DMS53 treated with DMSO at 0.1 percent for 48 hours (cell line): ENCODE measurements around the gene CKMT1B.
"Not testable (repeated sequence)": the region's sequence is repeated elsewhere in the genome, so short reads cannot be mapped to it uniquely, and the experiment has no call there.

Experiments
- DNase-seq: peaks from one replicate; lab custom pipeline; 2025; ENCODE audit not compliant: unreplicated experiment; lab: John Stamatoyannopoulos, UW

Gene CKMT1B

DNA sequence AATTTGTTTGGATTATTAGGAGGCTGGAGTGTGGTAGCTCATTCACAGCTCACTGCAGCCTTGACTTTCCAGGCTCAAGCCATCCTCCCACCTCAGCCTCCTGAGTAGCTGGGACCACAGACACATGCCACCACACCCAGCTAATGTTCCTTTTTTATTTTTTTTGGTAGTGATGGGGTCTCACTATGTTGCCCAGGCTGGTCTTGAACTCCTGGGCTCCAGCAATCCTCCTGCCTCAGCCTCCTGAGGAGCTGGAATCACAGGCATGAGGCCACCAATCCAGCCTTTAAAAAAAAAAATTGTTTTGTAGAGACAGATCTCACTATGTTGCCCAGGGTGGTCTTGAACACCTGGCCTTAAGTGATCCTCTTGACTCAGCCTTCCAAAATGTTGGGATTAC is 33.1 kb downstream of the CKMT1B start:
- not testable (repeated sequence) for DNase-seq

DNA sequence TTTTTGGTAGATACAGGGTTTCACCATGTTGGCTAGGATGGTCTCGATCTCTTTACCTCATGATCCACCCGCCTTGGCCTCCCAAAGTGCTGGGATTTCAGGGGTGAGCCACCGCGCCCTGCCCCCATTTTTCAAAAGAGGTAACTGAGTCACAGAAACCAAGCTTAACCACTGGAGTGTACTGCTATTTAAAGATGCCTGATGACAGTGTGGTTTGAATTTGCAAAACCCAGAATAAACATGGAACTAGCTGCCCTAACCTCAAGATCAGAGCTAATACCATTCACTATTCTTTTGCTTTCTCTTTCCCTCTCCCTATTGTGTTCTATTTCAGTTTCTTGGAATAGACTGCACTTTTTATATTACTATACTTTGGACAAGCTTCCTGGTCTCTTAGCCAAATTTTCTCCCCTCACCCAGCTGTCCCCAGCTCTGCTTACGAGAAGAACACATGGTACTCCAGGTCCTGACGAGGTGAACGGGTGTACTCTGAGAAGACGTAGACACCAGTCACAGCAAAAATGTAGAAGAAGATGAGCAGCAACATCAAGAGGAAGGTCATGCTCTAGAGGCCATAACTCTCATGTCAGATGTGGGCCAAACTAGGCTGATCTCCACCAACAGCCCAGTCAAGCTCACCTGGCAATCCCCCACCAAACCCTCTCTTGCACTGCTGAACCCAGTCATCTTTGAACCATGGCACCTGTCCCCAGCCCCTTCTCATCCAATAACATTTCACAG is 44.8 kb downstream of the CKMT1B start:
- not testable (repeated sequence) for DNase-seq
